Measurements from ENCODE around the gene FHOD3.

GRCh38 chr18:36296650-36297416 lies 680 bp upstream of the FHOD3 start:
- TF ChIP-seq CTCF (conservative IDR thresholded peaks at IDR 0.05; ENCODE audit: low read depth, low read length), result peak; percentile 65
- peak; percentile 43 for TF ChIP-seq EZH2 (IDR thresholded peaks at IDR 0.05; ENCODE audit: borderline replicate concordance, low read depth, low read length, poor library complexity, severe bottlenecking)

All from A673 (cell line).